Fibroblast of skin of scalp (primary cell): Measurements from ENCODE around the gene SLIT2.

Source experiments
- DNase-seq: peaks from one replicate; pipeline ENCODE4 v3.0.0-alpha.2; 2013

Gene SLIT2

GRCh38 chr4:20266215-20267082, 14.7 kb downstream of the SLIT2 start:
- peak; percentile 80 for DNase-seq

GRCh38 chr4:20268028-20268427, 16.3 kb downstream of the SLIT2 start:
- no peak for DNase-seq

GRCh38 chr4:20269320-20269719, 17.6 kb downstream of the SLIT2 start:
- no peak for DNase-seq

- DNase-seq = no peak
These were observed 20.2 kb downstream of the SLIT2 start for GRCh38 chr4:20271950-20272349.

- DNase-seq = no peak
These were observed 20.7 kb downstream of the SLIT2 start for GRCh38 chr4:20272411-20272872.

GRCh38 chr4:20273793-20274192, 22.1 kb downstream of the SLIT2 start:
- DNase-seq = no peak

GRCh38 chr4:20276848-20277247, 25.1 kb downstream of the SLIT2 start:
- no peak for DNase-seq

GRCh38 chr4:20278195-20278594, 26.5 kb downstream of the SLIT2 start:
- no peak for DNase-seq

GRCh38 chr4:20279381-20279780, 27.7 kb downstream of the SLIT2 start:
- DNase-seq = no peak

GRCh38 chr4:20281453-20281852, 29.7 kb downstream of the SLIT2 start:
- DNase-seq = no peak

GRCh38 chr4:20283039-20283438, 31.3 kb downstream of the SLIT2 start:
- DNase-seq = no peak

- peak; percentile 56 for DNase-seq
These were observed 33.3 kb downstream of the SLIT2 start for GRCh38 chr4:20284990-20285389.

- DNase-seq = no peak
These were observed 35.5 kb downstream of the SLIT2 start for GRCh38 chr4:20287246-20287645.

GRCh38 chr4:20288047-20288650, 36.4 kb downstream of the SLIT2 start:
- peak; percentile 51 for DNase-seq

- peak; percentile 52 for DNase-seq
These were observed 37.3 kb downstream of the SLIT2 start for GRCh38 chr4:20288846-20289512.

GRCh38 chr4:20289782-20290181, 38.1 kb downstream of the SLIT2 start:
- no peak for DNase-seq

- DNase-seq = no peak
These were observed 41.0 kb downstream of the SLIT2 start for GRCh38 chr4:20292739-20293138.

GRCh38 chr4:20297261-20297660, 45.6 kb downstream of the SLIT2 start:
- peak; percentile 63 for DNase-seq

- no peak for DNase-seq
These were observed 46.1 kb downstream of the SLIT2 start for GRCh38 chr4:20297783-20298182.

GRCh38 chr4:20298455-20298854, 46.8 kb downstream of the SLIT2 start:
- DNase-seq = no peak

- DNase-seq = no peak
These were observed 47.3 kb downstream of the SLIT2 start for GRCh38 chr4:20298986-20299385.

GRCh38 chr4:20299515-20299914, 47.8 kb downstream of the SLIT2 start:
- DNase-seq = no peak

- no peak for DNase-seq
These were observed 49.5 kb downstream of the SLIT2 start for GRCh38 chr4:20301161-20301560.
